ENCODE results near the gene MMP15.

MMP15 gene

GRCh38 chr16:58020628-58021521 lies 4.7 kb upstream of the MMP15 start:
- DNase-seq: peak; percentile 53

GRCh38 chr16:58021661-58022551 lies 3.6 kb upstream of the MMP15 start:
- no peak for DNase-seq

- no peak for DNase-seq
These were observed 2.8 kb upstream of the MMP15 start for GRCh38 chr16:58022601-58023371.

- no peak for DNase-seq
These were observed 836 bp upstream of the MMP15 start for GRCh38 chr16:58024486-58025350.

GRCh38 chr16:58026139-58026704 lies 668 bp downstream of the MMP15 start:
- no peak for DNase-seq

- no peak for DNase-seq
These were observed 1.2 kb downstream of the MMP15 start for GRCh38 chr16:58026705-58027160.

GRCh38 chr16:58027161-58027915 lies 1.8 kb downstream of the MMP15 start:
- DNase-seq: no peak

- no peak for DNase-seq
These were observed 2.4 kb downstream of the MMP15 start for GRCh38 chr16:58027916-58028455.

- no peak for DNase-seq
These were observed 3.1 kb downstream of the MMP15 start for GRCh38 chr16:58028541-58029070.

- DNase-seq: no peak
These were observed 3.9 kb downstream of the MMP15 start for GRCh38 chr16:58029410-58029809.

GRCh38 chr16:58030136-58030840 lies 4.7 kb downstream of the MMP15 start:
- DNase-seq: no peak

- DNase-seq: no peak
These were observed 5.7 kb downstream of the MMP15 start for GRCh38 chr16:58031016-58031800.

GRCh38 chr16:58032710-58033293 lies 7.2 kb downstream of the MMP15 start:
- DNase-seq: no peak

GRCh38 chr16:58034128-58034685 lies 8.7 kb downstream of the MMP15 start:
- DNase-seq: no peak

GRCh38 chr16:58034774-58035173 lies 9.2 kb downstream of the MMP15 start:
- no peak for DNase-seq

- DNase-seq: no peak
These were observed 10.0 kb downstream of the MMP15 start for GRCh38 chr16:58035356-58036170.

- DNase-seq: no peak
These were observed 11.4 kb downstream of the MMP15 start for GRCh38 chr16:58036943-58037342.

Measured in CD4-positive, alpha-beta T cell treated with Interferon gamma for 1 hour (primary cell).